Fibroblast of peridontal ligament (primary cell): Measurements from ENCODE around the gene CERK.

Experiments used
- DNase-seq: peaks from one replicate; pipeline ENCODE4 v3.0.0-alpha.2; 2010; ENCODE audit errors: extremely low read depth

Gene CERK

DNA sequence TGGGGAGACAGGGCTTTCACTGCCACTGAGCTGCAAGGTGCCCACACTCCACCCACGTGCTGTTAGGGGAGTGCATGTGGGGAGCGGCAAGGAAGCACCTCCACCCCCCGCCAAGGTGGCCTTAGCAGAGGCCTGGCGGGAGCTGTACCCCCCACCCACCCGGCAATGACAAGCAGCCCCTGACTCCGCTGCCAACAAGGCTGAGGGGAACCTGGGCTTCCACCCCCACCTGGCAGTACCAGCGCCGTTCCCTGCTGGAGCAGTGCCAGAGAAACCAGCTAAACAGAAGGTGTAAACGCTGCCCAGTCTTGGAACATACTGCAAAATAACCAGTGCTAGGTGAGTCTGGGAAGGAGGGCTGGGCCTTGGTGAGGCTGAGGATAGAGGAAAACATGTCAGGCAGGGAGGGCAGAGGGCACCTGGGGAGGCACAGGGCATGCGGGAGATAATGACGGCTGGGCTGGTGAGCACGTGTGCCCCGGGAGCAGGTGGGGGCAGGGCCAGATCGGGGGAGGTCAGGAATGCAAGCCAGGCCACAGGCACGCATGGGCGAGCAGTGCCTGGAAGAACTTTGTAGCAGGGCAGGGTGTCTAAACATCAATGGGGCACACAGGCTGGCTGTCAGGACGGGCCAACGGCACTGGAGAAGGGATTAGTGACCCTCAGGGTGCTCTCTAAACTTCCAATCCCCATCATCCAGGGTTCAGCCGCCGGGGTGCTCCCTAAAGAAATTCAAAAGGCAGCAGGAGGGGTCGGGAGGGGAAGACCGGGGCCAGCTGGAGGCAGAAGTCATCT, 6.6 kb downstream of the CERK start:
- DNase-seq = no peak

DNA sequence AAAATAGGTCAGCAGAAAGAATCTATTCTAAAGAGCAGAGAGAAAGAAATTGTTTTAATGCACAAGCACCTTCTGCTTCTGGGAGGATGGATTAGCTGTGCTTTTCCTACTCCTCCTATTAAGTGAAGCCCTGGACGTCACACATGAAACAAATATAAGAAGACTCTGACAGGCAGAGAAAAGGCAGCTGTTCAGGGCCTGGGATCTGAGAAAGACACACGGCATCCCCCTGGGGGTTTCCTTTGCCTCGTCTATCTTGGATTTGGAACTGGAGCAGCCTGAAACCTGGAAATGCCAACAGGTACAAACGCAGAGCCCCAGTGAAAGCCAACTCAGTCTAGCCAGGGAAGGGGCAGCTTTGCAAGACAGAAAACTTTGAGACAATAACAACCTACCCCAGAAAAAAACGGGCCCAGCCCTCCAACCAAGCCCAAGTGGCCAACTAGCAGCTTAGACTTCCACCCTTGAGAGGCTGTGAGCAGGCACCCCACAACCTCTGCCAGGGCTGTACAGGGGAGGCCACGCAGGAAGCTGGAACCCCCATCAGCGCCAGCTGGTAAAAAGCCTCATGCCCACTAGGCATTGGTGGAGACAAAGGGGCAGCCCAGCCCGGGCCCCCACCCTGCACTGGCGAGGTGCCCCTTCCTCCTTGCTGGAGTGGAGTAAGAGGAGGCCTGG, 7.3 kb downstream of the CERK start:
- no peak for DNase-seq

DNA sequence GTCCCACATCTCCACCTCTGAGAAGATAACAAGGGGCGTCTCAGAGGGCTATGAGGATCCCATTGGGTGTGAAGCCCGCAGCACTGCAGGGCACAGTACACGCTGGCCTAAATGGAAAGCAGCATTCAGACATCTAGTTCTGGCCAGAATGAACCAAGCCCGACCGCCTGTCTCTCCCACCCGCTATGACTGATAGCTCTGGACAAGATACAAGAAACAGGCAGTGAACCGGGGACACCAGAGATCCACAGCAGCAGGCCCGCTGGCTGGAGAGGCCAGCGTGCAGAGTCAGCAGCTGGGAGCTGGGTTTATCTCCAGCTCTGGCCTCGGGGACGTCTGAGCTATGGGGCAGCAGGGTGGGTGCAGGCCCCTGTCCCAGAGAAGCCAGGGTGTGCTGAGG, 9.6 kb downstream of the CERK start:
- no peak for DNase-seq

DNA sequence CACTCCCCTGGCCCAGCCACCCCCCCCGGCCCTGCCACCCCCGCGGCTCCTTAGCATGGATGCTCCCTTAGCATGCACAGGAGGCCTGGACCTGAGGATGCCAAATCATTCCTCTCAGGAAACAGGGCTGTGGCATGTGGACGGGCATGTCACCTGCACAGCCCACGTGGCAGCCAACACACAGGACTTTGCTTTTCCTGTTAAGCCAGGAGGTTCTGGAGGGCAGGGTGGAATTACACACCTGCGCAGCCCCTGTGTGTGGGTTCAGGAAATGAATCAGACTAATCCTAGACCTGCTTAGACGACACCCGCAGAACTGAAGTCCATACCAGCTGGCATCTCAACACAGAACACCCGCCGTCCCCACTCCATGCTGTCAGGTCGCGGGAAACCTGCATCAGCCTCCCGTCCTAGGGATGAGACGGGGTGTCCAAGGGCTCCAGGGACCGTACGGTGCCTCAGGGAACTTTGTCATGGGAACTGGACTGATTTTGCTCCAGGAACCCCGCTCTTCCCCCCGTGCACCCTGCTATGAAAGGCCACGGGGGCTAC, 10.2 kb downstream of the CERK start:
- no peak for DNase-seq

DNA sequence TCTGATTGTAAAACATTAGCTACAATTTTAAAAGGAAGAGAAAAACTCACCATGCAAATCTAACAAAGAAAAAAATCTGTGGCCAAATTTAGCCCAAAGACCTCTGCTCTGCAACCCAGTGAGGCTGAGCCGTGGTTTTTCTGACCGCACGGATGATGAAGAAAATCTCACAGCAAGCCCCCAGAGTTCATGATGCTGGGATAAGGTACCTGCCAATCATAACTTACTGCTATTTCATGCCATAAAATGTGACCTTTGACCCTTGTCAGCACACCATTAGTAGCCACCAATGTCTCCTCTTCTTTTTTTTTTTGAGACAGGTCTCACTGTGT, 11.1 kb downstream of the CERK start:
- DNase-seq = no peak

DNA sequence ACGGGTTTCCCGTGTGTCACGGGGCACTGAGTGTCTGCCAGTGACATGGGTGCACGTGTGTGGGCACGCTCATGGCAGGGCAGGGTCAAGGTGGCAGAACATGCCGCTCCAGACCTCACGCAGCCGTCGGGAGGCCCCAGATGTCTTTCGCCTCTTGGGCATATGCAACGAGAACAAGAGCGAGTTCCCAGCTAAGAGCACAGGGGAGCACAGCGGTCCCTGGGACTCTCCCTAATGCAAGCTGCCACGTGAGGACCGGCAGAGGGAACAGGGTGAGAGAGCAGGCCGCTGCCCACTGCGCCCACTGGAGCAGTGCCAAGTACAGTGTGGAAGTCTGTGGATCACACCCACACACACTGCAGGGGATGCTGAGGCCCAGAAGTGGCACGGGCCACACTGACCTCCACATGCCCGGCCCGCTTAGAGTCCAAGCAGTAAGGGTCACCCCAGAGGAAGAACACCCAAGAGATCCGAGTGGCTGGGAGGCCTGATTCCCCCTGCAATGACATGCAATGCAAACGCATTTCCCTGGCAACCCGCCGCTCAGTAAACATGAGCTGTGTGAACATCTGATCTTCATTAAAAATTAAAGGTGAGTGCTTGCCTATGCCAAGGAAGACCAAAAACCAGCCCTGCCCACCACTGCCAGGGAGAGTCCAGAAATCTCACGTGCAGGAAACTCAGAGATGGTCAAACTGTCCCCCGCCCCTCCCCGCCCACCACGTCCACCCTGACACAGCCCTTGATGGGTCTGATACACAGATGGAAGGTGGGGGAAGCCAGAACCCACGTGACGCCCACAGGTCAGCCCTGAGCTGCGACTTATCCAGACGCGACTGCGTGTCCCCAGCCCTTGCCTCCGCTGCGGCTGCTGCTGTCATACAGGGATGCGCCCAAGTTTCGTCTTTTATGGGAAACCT, 11.7 kb downstream of the CERK start:
- DNase-seq = peak; percentile 23

DNA sequence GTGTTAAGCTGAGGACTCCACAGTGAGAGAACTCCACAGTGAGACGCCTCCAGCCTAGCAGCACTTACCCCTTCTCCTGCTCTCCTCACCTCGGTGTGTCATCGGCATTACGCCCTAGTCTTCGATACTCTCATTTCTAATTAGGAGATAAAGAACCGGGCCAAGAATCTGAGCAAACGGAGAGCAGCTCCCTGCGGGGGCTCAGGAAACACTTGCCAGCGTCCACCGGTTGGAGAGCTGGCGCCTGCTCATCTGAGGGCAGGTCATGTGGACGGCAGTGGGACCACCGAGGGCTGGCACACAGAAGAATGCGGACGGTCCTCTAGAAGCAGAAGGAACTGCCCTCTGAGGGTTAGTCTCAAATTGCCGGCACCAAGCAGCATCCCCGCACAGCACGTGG, 13.0 kb downstream of the CERK start:
- no peak for DNase-seq

DNA sequence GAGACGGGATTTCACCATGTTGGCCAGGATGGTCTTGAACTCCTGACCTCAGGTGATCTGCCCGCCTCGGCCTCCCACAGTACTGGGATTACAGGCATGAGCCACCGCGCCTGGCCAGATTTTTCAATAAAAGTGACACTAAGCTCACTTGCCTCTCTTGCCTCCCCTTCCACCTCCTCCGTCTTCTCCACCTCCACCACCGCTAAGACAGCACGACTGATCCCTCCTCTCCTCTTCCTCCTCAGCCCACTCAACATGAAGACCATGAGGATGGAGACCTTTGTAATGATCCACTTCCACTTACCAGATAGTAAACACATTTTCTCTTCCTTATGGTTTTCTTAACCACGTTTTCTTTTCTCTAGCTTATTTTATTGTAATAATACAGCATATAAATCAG, 14.2 kb downstream of the CERK start:
- no peak for DNase-seq

DNA sequence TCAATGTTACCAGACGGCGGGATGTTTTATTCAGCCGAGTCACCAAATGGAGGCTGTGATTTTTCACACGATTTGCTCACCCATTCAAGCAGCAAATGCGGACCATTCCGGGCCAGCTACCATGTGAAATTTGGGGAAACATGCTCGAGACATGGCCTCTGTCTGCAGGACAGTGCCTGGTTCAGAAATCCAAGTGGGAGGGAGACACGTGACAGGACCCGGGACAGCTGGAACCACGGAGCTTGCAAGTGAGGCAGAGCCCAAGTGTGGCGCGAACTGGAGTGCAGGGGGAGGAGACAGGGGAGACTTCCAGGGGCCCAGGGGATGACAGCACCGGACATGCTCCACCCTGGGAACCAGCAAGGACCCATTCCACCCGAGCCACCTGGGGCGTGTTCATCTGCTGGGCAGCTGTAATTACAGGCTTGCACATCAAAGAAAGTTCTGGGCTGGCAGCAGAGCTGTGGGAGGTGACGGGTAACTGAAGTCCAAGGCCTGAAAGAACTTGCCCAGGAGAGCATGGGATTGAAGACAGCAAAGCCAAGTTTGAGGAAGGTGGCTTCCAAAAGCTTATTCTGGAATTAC, 16.5 kb downstream of the CERK start:
- no peak for DNase-seq

DNA sequence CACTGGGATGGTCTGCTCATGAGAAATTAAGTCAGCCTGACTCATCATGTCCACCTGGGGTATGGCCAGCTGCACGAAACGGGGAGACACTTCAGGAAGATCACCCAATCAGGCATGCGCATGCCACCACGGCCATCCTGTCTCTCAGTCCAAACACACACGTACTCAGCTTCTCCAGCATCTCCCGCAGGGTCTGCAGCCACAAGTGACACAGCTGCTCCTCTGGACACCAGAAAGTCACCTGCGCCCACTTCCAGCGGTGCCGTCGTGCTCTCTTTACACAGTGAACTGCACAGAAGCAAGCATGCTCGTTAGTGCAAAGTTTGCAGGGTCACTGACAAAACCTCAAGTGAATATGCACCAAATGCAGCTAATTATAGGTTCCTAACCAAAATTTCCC, 18.1 kb downstream of the CERK start:
- no peak for DNase-seq

DNA sequence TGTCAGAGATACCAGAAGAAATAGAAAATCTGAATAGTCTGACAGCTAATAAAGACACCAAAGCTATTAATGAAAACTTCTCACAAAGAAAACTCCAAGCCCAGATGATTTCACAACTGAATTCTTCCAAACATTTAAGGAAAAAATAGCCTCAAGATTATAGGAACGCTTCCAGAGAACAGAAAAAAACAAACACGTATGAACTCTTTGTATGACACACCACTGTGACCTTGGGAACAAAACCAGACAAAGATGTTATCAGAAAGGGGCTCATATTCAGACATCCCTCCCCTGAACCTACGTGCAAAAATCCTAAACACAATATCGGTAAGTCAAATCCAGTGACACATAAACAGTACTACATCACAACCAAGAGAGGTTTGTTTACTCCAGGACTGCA, 23.5 kb downstream of the CERK start:
- DNase-seq = peak; percentile 38

DNA sequence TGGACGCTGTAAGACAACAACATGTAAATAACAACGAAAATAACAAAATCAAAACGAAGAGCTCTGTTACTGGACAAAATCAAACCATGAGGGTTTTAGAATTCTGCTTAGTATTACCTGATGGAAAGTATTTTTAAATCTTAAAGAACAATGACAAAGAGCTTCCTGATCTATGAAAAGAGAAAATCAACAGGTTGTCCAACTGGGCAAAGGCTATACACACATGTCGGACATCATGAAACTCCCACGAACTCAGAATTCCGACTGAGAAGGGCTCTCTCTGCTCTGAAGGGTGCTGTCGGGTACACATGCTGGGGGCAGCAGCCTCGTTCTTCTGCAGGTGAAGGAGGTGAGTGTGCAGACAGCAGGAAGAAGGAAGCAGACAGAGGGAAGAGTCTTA, 25.8 kb downstream of the CERK start:
- DNase-seq = no peak

DNA sequence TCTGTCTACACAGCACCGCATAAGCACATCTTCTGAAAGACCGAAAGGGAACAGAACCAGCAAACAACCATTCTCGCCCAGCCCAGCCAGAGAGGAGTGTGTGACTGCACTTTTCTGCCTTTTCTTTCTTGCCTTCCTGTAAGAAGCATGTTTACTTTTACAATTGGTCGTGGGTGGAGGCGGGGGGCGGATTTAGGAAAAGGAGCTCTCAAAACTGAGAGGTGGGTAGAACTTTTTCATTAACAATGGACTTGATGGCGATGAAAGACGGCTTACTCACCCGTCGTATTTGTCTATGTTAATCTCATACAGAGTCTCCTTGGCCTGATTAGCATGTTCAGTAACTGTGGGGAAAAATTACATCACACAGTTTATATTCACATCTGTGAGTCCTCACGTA, 27.2 kb downstream of the CERK start:
- DNase-seq = no peak

DNA sequence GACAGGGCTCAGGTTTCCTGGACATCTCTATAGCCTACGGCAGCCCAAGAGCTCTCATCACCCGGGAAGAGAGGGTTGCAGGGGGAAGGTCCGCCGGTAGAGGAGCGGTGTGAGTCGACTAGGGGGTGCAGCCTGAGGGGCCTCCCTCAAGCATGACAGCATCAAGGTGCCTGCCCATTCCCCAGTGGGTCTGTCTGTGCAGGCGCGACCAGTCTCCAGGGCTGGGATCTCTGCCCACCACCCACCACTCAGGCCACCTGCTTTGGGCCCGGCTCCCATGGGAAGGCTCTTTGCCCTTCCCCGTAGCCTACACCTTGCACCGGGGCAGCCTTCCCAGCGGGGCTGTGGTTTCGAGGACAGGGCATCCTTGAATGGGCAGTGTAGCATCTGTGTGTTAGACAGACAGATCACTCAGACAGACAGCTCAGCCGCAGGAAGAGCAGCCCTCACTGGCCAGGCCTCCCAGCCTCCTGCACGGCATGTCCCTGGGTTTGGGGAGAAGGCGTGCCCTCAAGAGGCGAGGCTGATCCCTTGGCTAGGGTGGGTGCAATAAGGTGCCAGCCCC, 29.2 kb downstream of the CERK start:
- no peak for DNase-seq

DNA sequence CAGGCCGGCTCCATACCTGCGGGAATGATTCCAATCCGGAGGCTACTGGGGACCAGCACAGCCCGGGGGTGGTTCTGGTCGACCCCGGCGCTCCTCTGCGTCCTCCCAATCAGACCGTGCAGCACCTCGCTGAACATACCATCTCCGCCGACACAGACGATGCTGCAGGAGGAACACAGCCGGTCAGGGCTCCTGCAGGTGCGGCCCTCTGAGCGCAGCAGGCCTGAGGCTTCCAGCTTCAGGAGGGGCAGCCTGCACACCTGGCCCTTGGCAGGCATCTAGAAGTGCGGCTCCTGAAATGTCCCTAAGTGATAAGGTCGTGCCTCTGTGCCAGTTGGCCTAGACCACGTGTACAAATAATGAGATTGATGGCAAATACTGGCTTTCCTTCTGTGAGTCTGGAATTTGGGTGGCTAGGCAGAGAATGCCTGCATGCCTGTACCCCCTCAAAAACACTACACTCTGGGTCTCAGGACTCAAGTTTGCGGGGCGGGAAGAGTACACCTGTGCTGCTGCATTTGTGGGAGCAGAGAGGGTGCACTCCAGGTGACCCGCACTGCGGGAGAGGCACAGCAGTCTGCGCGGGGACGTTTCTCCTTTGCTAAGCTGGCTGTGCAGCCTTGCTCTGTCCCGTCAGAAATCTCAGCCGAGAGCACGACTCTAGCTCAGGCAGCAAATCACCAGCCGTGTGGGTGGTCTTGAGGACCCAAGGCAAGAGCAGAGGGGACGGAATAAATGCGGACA, 30.1 kb downstream of the CERK start:
- DNase-seq = no peak

DNA sequence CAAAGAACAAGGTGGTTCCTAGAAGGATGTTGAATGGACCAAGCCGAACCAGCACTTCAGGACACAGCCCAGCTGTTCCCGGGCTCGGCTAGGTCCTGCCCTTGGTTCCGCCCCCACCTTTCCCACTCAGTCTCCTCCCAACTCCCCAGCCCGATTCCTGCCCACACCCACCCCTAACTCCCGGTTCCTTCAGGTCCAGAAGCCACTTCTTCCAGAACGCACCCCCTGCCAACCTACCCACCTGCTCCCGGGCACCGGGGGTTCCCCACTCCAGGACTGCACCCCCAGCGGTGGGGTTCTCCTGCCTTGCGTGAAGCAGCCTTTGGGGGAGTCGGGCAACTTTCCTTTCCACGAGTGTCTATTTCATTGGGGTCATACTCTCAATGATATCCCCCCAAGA, 30.7 kb downstream of the CERK start:
- DNase-seq = no peak

DNA sequence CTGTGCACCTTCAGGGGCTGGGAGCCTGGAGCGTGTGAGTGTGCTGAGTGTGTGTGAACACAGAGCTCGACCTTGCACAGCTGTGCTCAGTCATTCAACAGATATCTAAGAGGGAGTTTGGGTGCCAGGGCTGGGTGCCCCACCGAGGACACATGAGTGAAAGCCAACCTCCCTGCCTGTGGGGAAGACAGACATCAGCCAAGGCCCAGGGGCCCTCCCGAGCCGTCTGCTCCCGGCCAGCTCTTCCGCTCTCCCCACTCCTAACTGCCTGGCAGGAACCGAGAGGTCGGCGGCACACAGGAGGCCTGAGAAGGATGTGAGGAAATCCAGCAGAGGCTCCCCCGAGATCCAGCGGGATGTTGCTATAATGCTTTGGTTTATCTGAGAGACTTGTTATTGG, 32.0 kb downstream of the CERK start:
- DNase-seq = no peak

DNA sequence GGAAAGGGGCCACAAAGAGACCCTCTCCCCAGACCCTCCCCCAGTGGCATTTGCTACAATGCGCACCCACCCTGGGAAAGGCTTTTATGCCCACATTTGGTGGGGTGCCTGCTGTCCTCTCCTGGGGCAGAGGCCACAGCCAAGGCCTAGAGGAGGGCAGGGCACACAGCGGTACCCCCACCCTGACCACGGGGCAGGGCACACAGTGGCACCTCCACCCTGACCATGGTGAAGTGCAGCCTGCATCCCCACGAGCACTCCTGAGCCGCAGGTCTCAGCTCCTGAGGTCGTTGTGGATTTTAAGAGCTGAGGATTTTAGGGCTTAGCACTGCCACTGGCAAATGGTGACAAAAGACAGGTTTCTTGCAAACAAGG, 34.1 kb downstream of the CERK start:
- no peak for DNase-seq

DNA sequence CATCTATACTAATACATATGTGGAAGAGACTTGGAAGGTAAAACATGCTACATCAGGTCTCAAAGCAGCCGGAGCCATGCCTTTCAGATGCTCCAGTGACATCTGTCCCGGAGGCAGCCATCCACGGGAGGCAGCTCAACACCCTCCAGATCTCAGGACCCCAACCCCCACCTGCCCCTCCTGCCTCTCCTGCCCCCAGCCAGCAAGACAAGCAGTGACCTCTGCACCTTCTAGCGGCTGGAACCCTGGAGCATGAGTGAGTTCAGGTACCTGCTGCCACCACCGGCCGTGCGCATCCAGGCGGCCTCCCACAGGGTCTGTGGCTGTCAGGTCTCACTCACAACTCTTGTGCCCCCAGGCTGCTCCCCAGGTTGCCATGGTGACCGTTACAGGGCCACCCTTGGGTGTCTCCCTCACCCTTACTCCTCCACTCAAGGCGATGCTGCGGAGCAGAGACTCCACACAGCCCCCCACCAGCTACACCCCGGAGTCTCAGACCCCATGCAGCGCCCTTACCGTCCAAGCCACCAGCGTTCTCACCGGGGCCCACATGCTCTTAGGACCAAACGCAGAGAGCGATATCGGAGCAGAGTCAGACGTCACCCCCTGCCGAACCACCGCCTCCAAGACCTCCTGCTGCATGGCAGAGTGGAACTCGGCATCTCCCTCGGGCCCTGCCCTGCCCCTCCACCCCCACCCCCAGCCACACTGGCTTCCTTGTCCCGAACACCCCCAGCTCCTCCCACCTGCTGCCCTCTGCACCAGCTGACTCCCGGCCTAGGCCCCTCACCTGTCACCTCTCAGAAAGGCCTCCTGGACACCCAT, 34.7 kb downstream of the CERK start:
- DNase-seq = no peak

DNA sequence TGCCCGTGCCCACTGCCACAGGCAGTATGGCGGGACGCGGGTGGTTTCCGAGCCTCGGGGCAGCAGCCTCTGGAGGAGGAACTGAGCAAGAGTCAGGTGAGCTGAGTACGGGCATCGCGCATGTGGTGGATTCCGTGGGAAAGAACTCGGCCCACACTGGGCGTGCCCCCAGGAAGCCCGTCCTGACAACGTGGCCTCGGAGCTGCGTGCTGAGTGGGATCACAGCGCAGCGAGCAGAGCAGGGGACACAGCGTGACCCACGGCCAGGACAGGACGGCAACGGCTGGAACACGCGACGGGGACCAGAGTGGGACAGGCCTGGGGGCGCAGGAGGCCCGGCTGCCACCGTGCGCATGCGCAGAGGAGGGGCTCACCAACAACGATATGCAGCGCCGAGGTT, 36.8 kb downstream of the CERK start:
- no peak for DNase-seq
